GM23338 (cell line): Measurements from ENCODE around the gene SCP2. TPM values are rescaled to one million over a fixed set of nuclear protein-coding genes. Genes with fewer than 3 reads are reported as not detected.

Experiments used
- ATAC-seq: fragments of 200-7000 bp; cut with Tn5 transposase; 3 replicates; pipeline ENCODE4 v1.9.1; 2020
- DNase-seq: peaks from one replicate; pipeline ENCODE4 v3.0.0-alpha.2; 2015; ENCODE audit warnings: low spot score
- H2AFZ ChIP-seq: fragments of 200-600 bp; sonication (generic); 2 replicates; pipeline ENCODE4 v1.8.0; 2016; ENCODE audit warnings: antibody characterized with exemption, mild to moderate bottlenecking, moderate library complexity
- H3F3A ChIP-seq: fragments of 200-600 bp; sonication (generic); replicated peaks from 2 replicates; pipeline ENCODE4 v1.8.0; 2017; ENCODE audit warnings: antibody characterized with exemption, mixed run types, low read depth
- H3K27ac ChIP-seq: fragments of 200-600 bp; sonication (generic); 2 replicates; pipeline ENCODE4 v1.6.1; 2016; ENCODE audit warnings: low read depth
- H3K27me3 ChIP-seq: fragments of 200-600 bp; sonication (generic); 2 replicates; pipeline ENCODE4 v1.8.0; 2016; ENCODE audit warnings: mild to moderate bottlenecking, mixed run types, moderate library complexity; ENCODE audit not compliant: insufficient read depth
- H3K36me3 ChIP-seq: fragments of 200-600 bp; sonication (generic); 2 replicates; pipeline ENCODE4 v1.8.0; 2016; ENCODE audit warnings: mild to moderate bottlenecking; ENCODE audit not compliant: insufficient read depth
- H3K4me1 ChIP-seq: fragments of 200-600 bp; sonication (generic); 2 replicates; pipeline ENCODE4 v1.8.0; 2016; ENCODE audit warnings: mild to moderate bottlenecking, moderate library complexity; ENCODE audit not compliant: insufficient read depth
- H3K4me2 ChIP-seq: fragments of 200-600 bp; sonication (generic); 2 replicates; pipeline ENCODE4 v1.7.1; 2017; ENCODE audit warnings: mixed run types
- H3K4me3 ChIP-seq: fragments of 200-600 bp; sonication (generic); 2 replicates; pipeline ENCODE4 v1.6.1; 2016; ENCODE audit warnings: mixed run types
- H3K79me2 ChIP-seq: fragments of 200-600 bp; sonication (generic); replicated peaks from 2 replicates; pipeline ENCODE4 v1.8.0; 2017; ENCODE audit warnings: mild to moderate bottlenecking; ENCODE audit not compliant: insufficient read depth
- H3K9me2 ChIP-seq: fragments of 200-600 bp; sonication (generic); 2 replicates; pipeline ENCODE4 v1.8.0; 2017; ENCODE audit not compliant: insufficient read depth
- H4K20me1 ChIP-seq: fragments of 200-600 bp; sonication (generic); replicated peaks from 2 replicates; pipeline ENCODE4 v1.8.0; 2017; ENCODE audit warnings: mild to moderate bottlenecking; ENCODE audit not compliant: insufficient read depth
- H3K27ac Mint-ChIP-seq: 2 replicates; pipeline ENCODE4 v1.8.0; 2020; ENCODE audit warnings: inconsistent platforms, mild to moderate bottlenecking, moderate library complexity, mixed read lengths
- H3K27me3 Mint-ChIP-seq: 3 replicates; pipeline ENCODE4 v1.8.0; 2022; ENCODE audit warnings: low read depth, mild to moderate bottlenecking, moderate library complexity, mixed read lengths, inconsistent platforms; ENCODE audit not compliant: insufficient read depth, poor library complexity
- H3K36me3 Mint-ChIP-seq: 3 replicates; pipeline ENCODE4 v1.8.0; 2021; ENCODE audit warnings: low read depth, mild to moderate bottlenecking, inconsistent platforms, moderate library complexity, mixed read lengths
- H3K4me1 Mint-ChIP-seq: 3 replicates; pipeline ENCODE4 v1.8.0; 2020; ENCODE audit warnings: mild to moderate bottlenecking, inconsistent platforms, mixed read lengths
- H3K4me3 Mint-ChIP-seq: 3 replicates; pipeline ENCODE4 v1.8.0; 2021; ENCODE audit warnings: moderate library complexity, mild to moderate bottlenecking, inconsistent platforms, mixed read lengths
- H3K9me3 Mint-ChIP-seq: 3 replicates; pipeline ENCODE4 v1.8.0; 2020; ENCODE audit warnings: moderate library complexity, mild to moderate bottlenecking, inconsistent platforms, mixed read lengths
- EZH2 ChIP-seq: fragments of 200-600 bp; sonication (generic); IDR thresholded peaks from one replicate; pipeline ENCODE4 v1.8.0; 2017; ENCODE audit warnings: antibody characterized with exemption, mild to moderate bottlenecking, low read depth; ENCODE audit not compliant: unreplicated experiment
- EZH2phosphoT487 ChIP-seq: fragments of 200-600 bp; sonication (generic); IDR thresholded peaks from one replicate; pipeline ENCODE4 v1.8.1; 2018; ENCODE audit warnings: antibody characterized with exemption; ENCODE audit not compliant: unreplicated experiment
- JUNB ChIP-seq: IDR thresholded peaks from one replicate; pipeline ENCODE4 v1.6.1; 2016; ENCODE audit warnings: antibody characterized with exemption; ENCODE audit not compliant: unreplicated experiment
- NANOG ChIP-seq: IDR thresholded peaks from 2 replicates; pipeline ENCODE4 v1.6.1; 2016; ENCODE audit warnings: antibody characterized with exemption, borderline replicate concordance
- POLR2AphosphoS5 ChIP-seq: IDR thresholded peaks from 2 replicates; pipeline ENCODE4 v1.6.1; 2016; ENCODE audit warnings: antibody characterized with exemption, low read depth
- STAT1 ChIP-seq: IDR thresholded peaks from one replicate; pipeline ENCODE4 v1.6.1; 2016; ENCODE audit warnings: antibody characterized with exemption; ENCODE audit not compliant: unreplicated experiment
- ZNF114 ChIP-seq: fragments of 250-450 bp; sonication (Bioruptor Pico); IDR thresholded peaks from 2 replicates; pipeline ENCODE4 v1.5.0; 2020; ENCODE audit warnings: mild to moderate bottlenecking, moderate library complexity
- ZNF331 ChIP-seq: fragments of 250-450 bp; sonication (Bioruptor Pico); IDR thresholded peaks from 2 replicates; pipeline ENCODE4 v1.5.0; 2020; ENCODE audit warnings: low read depth, mild to moderate bottlenecking, moderate library complexity
- polyA plus RNA-seq: library from polyadenylated mRNA; unstranded; fragments of >200 nt; fragmentation: Nextera tagmentation; extraction: Ambion mirVana; gene quantifications from 2 replicates; pipeline ENCODE4 v1.2.1, GENCODE V29; 2016
- total RNA-seq: library from RNA; depleted of rRNA; stranded (reverse); fragments of >200 nt; shearing (Covaris generic); gene quantifications from 2 replicates; pipeline ENCODE4 v1.2.3, GENCODE V29; 2014
- TF ChIP-seq, protein P1 (sequence below): IDR thresholded peaks from one replicate; pipeline ENCODE4 v1.6.1; 2018; ENCODE audit warnings: antibody characterized with exemption; ENCODE audit not compliant: unreplicated experiment
- TF ChIP-seq, protein P2 (sequence below), 2 experiments: fragments of 200-600 bp in 1 of 2; sonication (generic) in 1 of 2; conservative IDR thresholded peaks; 2 replicates each; pipeline versions ENCODE4 v1.5.1 to v1.6.1; 2016 to 2017; ENCODE audit warnings: antibody characterized with exemption in 2 of 2, low read depth in 2 of 2, mild to moderate bottlenecking in 2 of 2, moderate library complexity in 1 of 2
- TF ChIP-seq, protein P3 (sequence below): IDR thresholded peaks from 2 replicates; pipeline ENCODE4 v1.6.1; 2016; ENCODE audit warnings: antibody characterized with exemption

Gene SCP2
- total and polyA plus RNA-seq, 2 experiments from 2014 or later: 66.3 to 116 TPM

DNA sequence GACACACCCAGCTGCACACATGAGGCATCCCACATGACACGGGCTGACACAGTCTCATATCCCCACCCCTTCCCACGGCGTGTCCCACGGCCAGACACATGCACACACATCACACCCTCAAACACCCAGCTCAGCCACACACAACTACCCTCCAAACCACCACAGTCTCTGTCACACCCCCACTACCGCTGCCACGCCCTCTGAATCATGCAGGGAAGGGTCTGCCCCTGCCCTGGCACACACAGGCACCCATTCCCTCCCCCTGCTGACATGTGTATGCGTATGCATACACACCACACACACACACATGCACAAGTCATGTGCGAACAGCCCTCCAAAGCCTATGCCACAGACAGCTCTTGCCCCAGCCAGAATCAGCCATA is 157.5 kb downstream of the SCP2 start:
- H3K27ac Mint-ChIP-seq: no peak overlapping the region

DNA sequence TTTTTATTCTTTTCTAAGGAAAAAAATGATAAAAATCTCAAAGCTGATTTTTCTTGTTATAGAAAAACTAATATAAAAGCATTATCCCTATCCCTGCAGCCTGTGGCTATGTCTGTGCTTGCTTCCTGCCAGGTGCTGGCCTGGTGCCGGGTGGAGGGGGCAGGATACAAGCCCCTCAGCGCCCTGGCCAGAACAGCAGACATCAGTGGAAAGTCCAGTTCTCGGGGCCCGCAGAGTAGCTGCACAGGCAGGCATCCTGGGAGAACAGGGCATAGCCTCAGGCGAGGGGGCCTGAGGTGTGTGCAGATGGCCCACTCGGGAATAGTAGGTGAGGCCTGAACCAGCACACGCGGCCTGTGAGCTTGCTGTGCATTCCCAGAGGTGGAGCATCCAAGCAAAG is 158.3 kb downstream of the SCP2 start:
- Histone ChIP-seq H3F3A (no peaks in the 10 kb centered on the region; the same call in 1 of the 2 replicates), H3K4me3 (no peak overlapping the region), H3K27ac (no peak overlapping the region), H3K4me2 (no peak overlapping the region), H3K36me3 (no peaks in the 10 kb centered on the region), H3K9me2 (no peaks in the 10 kb centered on the region), H3K4me1 (no peaks in the 10 kb centered on the region), H3K27me3 (no peaks in the 10 kb centered on the region), H2AFZ (no peak overlapping the region), H3K79me2 (no peaks in the 10 kb centered on the region), H4K20me1 (no peaks in the 10 kb centered on the region)
- DNase-seq: no peak
- Mint-ChIP-seq H3K4me3 (no peak overlapping the region), H3K27me3 (peaks cover 25% of the 10 kb centered on the region), H3K4me1 (peaks cover 22% of the 10 kb centered on the region), H3K27ac (no peak overlapping the region), H3K36me3 (no peaks in the 10 kb centered on the region), H3K9me3 (no peaks in the 10 kb centered on the region)
- ATAC-seq: no peak
- TF ChIP-seq JUNB (no peak), POLR2AphosphoS5 (no peak), EZH2phosphoT487 (no peak), ZNF114 (CRISPR knock-in tag) (no peak), ZNF331 (CRISPR knock-in tag) (no peak), STAT1 (no peak), NANOG (no peak), EZH2 (no peak)
- TF ChIP-seq, protein P1, sequence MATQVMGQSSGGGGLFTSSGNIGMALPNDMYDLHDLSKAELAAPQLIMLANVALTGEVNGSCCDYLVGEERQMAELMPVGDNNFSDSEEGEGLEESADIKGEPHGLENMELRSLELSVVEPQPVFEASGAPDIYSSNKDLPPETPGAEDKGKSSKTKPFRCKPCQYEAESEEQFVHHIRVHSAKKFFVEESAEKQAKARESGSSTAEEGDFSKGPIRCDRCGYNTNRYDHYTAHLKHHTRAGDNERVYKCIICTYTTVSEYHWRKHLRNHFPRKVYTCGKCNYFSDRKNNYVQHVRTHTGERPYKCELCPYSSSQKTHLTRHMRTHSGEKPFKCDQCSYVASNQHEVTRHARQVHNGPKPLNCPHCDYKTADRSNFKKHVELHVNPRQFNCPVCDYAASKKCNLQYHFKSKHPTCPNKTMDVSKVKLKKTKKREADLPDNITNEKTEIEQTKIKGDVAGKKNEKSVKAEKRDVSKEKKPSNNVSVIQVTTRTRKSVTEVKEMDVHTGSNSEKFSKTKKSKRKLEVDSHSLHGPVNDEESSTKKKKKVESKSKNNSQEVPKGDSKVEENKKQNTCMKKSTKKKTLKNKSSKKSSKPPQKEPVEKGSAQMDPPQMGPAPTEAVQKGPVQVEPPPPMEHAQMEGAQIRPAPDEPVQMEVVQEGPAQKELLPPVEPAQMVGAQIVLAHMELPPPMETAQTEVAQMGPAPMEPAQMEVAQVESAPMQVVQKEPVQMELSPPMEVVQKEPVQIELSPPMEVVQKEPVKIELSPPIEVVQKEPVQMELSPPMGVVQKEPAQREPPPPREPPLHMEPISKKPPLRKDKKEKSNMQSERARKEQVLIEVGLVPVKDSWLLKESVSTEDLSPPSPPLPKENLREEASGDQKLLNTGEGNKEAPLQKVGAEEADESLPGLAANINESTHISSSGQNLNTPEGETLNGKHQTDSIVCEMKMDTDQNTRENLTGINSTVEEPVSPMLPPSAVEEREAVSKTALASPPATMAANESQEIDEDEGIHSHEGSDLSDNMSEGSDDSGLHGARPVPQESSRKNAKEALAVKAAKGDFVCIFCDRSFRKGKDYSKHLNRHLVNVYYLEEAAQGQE: no peak
- TF ChIP-seq, protein P2, sequence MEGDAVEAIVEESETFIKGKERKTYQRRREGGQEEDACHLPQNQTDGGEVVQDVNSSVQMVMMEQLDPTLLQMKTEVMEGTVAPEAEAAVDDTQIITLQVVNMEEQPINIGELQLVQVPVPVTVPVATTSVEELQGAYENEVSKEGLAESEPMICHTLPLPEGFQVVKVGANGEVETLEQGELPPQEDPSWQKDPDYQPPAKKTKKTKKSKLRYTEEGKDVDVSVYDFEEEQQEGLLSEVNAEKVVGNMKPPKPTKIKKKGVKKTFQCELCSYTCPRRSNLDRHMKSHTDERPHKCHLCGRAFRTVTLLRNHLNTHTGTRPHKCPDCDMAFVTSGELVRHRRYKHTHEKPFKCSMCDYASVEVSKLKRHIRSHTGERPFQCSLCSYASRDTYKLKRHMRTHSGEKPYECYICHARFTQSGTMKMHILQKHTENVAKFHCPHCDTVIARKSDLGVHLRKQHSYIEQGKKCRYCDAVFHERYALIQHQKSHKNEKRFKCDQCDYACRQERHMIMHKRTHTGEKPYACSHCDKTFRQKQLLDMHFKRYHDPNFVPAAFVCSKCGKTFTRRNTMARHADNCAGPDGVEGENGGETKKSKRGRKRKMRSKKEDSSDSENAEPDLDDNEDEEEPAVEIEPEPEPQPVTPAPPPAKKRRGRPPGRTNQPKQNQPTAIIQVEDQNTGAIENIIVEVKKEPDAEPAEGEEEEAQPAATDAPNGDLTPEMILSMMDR (conservative IDR thresholded peaks at IDR 0.05; ENCODE audit: low read depth in 2 of 2): no peak
- TF ChIP-seq, protein P3, sequence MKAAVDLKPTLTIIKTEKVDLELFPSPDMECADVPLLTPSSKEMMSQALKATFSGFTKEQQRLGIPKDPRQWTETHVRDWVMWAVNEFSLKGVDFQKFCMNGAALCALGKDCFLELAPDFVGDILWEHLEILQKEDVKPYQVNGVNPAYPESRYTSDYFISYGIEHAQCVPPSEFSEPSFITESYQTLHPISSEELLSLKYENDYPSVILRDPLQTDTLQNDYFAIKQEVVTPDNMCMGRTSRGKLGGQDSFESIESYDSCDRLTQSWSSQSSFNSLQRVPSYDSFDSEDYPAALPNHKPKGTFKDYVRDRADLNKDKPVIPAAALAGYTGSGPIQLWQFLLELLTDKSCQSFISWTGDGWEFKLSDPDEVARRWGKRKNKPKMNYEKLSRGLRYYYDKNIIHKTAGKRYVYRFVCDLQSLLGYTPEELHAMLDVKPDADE: no peak

More for the DNA sequence above, 157.5 kb downstream of the SCP2 start:
- Mint-ChIP-seq H3K4me3 (no peak overlapping the region), H3K9me3 (no peaks in the 10 kb centered on the region), H3K27me3 (peaks cover 25% of the 10 kb centered on the region), H3K4me1 (peaks cover 22% of the 10 kb centered on the region), H3K36me3 (no peaks in the 10 kb centered on the region)
- Histone ChIP-seq H3K79me2 (no peaks in the 10 kb centered on the region), H4K20me1 (no peaks in the 10 kb centered on the region), H2AFZ (no peak overlapping the region), H3K36me3 (no peaks in the 10 kb centered on the region), H3K4me2 (no peak overlapping the region), H3K9me2 (no peaks in the 10 kb centered on the region), H3K27me3 (no peaks in the 10 kb centered on the region), H3F3A (no peaks in the 10 kb centered on the region; the same call in 1 of the 2 replicates), H3K27ac (no peak overlapping the region), H3K4me3 (no peak overlapping the region), H3K4me1 (no peaks in the 10 kb centered on the region)
- DNase-seq (no peak), ATAC-seq (no peak)
- TF ChIP-seq NANOG: no peak
- TF ChIP-seq, protein P2 (conservative IDR thresholded peaks at IDR 0.05; ENCODE audit: low read depth in 2 of 2): no peak
